NCI-H345 (cell line): ENCODE data around the gene HYAL3.

ENCODE experiments used
- DNase-seq: peaks from one replicate; lab custom pipeline; 2025; lab: John Stamatoyannopoulos, UW

The HYAL3 gene, protein sequence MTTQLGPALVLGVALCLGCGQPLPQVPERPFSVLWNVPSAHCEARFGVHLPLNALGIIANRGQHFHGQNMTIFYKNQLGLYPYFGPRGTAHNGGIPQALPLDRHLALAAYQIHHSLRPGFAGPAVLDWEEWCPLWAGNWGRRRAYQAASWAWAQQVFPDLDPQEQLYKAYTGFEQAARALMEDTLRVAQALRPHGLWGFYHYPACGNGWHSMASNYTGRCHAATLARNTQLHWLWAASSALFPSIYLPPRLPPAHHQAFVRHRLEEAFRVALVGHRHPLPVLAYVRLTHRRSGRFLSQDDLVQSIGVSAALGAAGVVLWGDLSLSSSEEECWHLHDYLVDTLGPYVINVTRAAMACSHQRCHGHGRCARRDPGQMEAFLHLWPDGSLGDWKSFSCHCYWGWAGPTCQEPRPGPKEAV

DNA sequence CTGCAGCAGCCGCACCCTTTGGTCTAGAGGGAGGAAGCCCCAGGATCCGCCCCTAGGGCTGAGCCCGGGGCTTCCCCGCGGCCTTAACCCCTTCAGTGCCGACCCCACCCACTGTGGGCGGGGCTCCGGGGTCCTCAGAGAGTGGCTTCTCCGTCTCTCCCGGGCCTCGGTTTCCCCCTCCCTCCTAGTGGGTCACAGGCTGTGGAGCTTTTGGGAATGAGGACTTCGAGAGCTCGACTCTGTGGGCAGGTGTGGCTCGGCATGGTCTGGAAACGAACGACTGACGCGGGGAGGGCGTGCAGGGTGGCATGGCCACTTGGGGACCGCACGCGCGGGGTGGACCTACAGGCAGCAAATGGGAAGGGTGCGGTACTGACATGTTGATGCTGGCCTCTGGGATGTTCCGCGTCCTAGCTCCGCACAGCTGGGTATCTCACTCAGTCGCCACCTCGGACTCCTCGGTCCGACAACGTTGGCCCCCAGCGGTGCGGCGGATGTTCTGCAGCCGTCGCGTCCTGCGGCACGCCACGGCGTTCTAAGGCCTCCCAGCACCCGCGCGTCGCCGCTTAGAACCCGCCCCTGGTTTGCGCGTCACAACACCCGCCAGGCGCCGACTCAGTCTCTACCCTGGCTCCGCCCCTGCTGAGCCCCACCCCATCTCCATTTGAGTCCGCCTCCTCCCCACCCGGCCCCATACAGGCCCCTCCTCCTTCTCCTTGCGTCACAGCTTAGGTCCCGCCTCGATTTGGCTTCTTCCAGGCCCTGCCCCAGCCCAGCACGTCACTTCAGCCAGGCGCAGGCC, at the start of gene HYAL3, which contains the start of gene NAA80:
HYAL3 (minus strand) TSS at position 570 of the 802 bp plus-strand sequence. CDS start 3,803 bp downstream, outside the sequence.
NAA80 (minus strand) TSS at position 570 of the 802 bp plus-strand sequence. CDS start 1,942 bp downstream, outside the sequence.
- peak; percentile 97 for DNase-seq

- DNase-seq = peak; percentile 50
Measured at GRCh38 chr3:50347187-50347813, 48.1 kb upstream of the HYAL3 start.

DNA sequence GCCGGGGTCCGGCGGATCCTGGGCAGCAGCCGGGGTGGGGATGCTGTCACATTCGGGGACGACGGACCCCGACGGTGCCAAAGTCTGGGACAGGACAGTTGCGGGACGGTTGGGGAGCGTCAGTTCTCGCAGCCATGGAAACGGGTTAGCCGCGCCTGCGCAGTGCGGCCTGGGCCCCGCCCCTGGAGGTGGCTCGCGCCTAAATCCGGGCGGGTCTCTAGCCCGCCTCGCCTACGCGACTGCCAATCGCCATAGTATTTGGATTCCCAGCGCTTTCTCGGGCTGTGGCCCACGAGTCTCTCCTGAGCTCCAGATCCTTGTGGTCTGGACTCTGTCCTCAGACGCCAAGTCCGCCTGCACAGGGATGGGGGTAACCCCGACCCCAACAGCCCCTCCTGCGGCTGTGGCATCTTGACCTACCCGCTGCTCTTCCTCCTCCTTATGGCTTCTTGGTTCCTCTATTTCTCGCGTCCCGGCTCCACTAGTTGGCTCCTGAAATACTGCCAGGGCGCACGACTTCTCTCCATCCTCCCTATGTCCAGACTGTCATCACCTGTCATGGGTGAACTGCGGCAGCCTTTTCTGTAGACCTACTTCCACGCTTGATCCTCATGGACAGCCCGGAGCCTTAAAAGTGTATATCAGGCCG, 46.5 kb upstream of the HYAL3 start, which contains the start of gene ZMYND10:
ZMYND10 (minus strand) TSS at position 147 of the 649 bp plus-strand sequence. CDS start 153 bp downstream, outside the sequence.
- peak; percentile 66 for DNase-seq

- no peak for DNase-seq
Measured at GRCh38 chr3:50345008-50345407, 45.8 kb upstream of the HYAL3 start.

DNA sequence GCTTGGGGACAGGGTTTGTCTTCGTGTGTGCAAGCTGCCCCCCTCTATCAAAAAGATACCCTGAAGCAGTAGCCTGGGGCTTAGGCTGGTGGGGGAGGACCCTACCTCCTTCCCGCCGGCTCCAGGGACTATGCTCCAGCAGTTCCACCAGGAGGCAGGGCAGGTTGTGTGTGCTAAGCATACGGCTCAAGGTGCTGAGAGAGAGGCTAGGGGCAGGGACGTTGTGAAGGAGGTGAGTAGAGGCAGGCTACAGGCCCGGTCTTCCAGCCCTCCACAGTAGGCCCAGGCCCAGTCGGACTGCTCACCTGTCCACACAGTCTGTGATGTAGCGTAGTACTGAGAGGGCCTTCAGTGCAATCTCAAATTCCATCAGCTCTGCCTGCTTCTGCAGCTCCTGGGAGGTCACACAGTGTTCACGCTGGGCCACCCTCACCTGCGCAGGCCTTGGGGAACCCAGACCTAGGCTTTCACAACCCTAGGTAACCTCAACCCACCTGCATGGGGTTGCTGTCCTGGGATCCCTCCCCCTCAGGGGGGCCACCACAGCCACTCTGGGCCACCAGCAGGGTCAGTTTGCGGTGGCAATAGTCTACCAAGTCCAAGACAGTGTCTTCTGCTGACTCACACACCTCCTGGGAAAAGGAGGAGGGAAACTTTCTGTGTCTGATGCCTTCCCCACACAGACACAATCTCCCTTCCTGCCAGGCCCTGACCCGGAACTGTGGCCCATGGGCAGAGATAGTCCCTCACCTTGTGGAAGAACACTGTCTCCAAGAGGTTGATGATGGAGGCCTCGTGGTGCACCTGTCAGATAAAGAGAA, 43.8 kb upstream of the HYAL3 start:
- DNase-seq = no peak

DNA sequence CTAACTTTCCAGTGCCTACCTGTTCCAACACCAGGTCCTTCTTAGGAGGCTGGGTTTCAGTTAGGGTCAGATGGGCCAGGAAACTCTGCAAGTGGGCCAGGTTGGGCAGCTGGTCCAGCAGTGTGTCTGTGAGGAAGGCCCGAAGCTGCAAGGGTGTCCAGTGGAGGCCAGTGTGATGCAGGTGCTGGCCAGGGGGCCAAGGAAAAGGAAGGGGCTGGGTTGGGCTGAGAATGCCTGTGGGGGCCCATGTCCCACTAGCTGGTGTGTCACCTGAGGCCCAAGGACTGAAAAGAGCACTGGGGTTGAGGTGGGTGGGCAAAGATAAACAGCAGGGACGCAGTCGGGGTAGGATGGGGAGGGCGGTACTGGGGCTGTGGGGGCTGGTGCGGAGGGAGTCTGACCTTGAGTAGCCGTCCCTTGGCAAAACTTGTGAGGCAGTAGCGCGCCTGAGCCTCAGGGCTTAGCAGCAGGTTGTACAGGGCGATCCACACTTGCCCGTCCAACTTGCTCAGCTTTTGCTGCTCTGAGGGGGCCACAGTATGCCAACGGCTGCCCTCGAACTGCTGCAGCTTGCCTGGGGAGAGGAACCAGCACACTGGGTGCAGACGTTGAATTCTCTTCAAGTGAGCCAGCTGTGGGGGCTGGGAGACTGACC, 42.9 kb upstream of the HYAL3 start:
- DNase-seq = no peak

DNA sequence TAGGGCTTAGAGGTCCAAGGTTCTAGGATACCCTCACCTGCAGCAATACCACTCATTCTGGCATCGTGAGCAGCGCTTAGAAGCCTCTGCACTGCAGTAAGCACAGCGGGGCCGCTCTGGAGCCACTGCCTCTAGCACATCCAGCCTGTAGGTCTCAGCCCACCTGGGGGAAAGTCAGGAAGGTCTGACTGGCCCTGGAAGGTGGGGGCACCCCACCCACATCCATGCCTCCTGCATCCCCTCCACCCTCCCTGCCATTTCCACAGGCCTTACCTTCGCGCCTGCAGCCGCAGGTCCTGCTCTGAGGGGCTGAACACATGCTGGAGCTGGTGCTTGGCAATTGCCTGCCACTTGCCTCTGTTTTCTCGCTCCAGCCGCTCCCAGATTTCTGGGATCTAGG, 42.3 kb upstream of the HYAL3 start:
- DNase-seq = no peak

DNA sequence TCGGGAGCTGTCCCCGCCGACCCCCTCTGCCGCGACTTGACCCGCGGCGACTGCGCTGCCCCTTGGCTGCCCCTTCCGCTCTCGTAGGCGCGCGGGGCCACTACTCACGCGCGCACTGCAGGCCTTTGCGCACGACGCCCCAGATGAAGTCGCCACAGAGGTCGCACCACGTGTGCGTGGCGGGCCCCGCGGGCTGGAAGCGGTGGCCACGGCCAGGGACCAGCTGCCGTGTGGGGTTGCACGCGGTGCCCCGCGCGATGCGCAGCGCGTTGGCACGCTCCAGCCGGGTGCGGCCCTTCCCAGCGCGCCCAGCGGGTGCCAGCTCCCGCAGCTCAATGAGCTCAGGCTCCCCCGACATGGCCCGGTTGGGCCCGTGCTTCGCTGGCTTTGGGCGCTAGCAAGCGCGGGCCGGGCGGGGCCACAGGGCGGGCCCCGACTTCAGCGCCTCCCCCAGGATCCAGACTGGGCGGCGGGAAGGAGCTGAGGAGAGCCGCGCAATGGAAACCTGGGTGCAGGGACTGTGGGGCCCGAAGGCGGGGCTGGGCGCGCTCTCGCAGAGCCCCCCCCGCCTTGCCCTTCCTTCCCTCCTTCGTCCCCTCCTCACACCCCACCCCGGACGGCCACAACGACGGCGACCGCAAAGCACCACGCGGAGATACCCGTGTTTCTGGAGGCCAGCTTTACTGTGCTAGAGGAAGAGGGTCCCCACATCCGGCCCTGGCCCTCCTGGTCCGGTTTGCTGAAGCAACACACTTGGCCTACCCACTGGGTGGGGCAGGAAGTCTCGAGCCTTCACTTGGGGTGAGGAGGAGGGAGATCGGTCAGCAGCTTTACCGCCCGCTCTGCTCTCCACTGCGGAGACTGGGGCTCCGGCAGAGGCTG, 41.5 kb upstream of the HYAL3 start, which contains the start of gene RASSF1:
RASSF1 (minus strand) TSS at position 389 of the 882 bp plus-strand sequence; CDS start at position 358, 31 bp downstream.
- DNase-seq = no peak

DNA sequence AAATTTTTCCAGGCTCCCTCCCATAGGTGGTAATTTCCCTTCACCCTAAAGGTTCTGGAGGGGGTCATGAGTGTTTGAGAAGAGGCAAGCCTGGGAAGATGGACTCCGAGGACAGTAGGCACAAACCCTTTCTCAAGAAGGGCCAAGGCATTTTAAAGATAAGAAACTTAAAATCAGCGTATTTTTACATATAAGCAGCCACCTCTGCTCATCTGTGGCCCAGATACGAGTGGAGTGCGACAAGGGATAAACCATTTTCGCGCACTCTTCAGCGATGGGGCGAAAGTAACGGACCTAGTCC, 40.9 kb upstream of the HYAL3 start:
- no peak for DNase-seq

DNA sequence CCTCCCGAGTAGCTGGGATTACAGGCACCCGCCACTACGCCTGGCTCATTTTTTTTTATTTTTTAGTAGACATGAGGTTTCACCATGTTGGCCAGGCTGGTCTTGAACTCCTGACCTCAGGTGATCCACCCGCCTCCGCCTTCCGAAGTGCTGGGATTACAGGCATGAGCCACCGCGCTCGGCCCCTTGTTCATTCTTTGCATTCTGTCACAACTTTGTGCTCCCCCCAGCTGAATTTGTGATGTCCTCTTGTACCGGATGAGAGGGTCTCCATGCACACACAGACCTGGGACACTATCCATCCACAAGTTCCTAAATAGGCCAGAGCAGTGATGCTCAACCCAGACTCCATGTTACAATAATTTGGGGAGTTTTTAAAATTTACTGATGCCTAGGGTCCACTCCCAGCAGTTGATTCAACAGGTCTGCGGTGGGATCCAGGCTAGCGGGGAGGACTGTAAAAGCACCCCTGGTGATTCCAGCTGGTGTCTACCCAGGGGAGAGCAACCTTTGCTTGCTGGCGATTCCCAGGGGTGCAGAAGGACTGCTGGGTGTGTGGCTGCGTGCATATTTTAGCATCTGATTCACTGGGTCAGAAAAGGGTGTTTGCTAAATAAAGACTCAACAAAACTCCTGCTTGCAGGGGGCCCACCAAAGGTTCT, 40.4 kb upstream of the HYAL3 start:
- no peak for DNase-seq

GRCh38 chr3:50338965-50339364, 39.8 kb upstream of the HYAL3 start:
- DNase-seq = no peak

DNA sequence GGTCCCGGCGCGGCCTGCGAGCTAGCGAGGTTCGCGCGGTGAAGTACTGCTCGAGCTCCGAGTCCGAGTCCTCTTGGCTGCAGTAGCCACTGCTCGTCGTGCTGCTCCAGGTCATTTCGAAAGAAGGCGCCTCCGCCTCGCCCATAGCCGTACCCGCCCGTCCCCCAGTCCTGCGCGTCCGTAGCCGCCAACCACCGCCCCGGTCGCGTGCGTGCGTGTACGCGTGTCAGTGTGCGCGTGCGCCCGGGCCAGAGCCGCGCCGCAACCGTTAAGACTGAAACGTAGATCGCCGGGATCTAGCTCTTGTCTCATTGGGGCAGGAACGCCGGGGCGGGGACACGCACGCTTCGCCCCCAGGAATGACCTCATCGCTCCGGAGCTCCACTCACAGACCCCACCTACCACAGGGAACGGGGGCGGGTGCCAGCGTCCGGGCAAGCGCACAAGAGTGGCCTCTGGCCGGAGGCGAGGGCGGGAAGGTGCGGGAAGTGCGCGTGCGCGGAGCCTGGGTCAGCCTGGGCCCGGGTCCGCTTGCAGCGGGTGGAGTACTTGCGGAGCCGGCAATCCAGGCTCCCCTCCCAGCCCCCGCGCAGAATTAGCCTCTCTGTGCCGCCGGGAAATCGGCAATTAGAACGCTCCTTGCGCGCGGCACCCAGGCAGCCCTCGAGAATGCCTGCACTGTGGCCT, 38.1 kb upstream of the HYAL3 start:
- peak; percentile 97 for DNase-seq

DNA sequence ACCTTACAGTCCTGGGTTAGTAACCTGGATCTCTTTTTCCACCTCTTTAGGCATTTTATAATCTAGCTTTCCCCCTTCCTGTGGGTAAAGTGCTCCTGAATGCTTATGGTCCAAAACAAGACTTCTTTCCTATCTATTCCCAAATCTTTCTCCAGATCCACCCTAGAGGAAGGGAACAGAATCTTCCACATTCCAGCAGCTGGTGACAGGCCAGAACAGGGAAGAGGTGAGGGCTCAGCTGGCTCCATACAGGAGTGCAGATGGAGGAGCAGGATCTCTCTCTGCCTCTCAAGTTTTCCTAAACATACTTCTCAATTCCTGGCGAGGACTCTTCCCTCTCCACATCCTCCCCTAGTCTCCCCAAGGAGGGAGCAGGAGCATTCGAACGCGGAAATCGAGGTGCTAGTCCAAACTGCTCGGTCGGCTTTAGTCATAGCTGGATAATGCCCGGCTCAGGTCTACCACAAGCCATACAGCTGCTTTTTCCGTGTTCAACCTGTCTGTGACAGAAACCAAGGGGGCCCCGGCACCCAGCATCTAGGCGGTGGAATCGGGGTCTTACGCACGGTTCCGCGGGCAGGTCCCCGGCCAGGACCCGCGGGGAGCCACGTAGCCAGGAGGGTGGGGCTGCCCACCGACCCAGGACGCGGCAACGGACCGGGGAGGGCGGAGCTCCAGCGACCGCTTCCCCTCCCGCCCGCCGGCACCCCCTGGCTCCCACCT, 37.4 kb upstream of the HYAL3 start:
- no peak for DNase-seq

GRCh38 chr3:50334339-50335075, 35.3 kb upstream of the HYAL3 start:
- DNase-seq = no peak

GRCh38 chr3:50333744-50334328, 34.6 kb upstream of the HYAL3 start:
- no peak for DNase-seq

DNA sequence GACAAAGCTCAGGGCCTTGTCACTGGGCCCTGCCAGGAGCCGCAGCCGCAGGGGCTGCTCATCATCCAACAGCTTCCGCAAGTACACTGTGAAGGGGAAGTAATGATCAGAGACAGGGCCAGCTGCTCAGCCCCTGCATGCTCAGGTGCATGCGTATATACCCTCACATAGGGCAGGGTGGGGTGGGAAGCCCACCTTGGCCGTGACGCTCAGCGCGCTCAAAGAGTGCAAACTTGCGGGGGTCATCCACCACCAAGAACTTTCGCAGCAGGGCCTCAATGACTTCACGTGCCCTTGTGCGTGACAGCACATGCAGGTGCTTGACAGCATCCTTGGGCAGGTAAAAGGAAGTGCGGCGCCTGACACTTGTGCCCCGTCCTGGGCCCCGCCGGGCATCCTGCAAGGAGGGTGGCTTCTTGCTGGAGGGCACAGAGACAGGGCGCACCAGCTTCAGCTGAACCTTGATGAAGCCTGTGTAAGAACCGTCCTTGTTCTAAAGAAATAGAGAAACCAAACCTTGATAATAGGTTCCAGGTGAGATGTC, 32.2 kb upstream of the HYAL3 start:
- DNase-seq = no peak
